Neural cell (in vitro differentiated cells): Measurements from ENCODE around the gene ARFGEF3.

Experiments used
- CTCF ChIP-seq: fragments of 450-650 bp; IDR thresholded peaks from 2 replicates; pipeline ENCODE4 v1.5.1; 2014; ENCODE audit warnings: antibody characterized with exemption, mild to moderate bottlenecking, moderate library complexity; ENCODE audit not compliant: poor library complexity, severe bottlenecking
- EZH2 ChIP-seq: fragments of 200-600, 300-800 bp; shearing (Covaris generic), sonication (generic); IDR thresholded peaks from 2 replicates; pipeline ENCODE4 v1.6.1; 2014; ENCODE audit warnings: antibody characterized with exemption, low read length, borderline replicate concordance, mild to moderate bottlenecking; ENCODE audit not compliant: insufficient read depth, poor library complexity, severe bottlenecking
- MXI1 ChIP-seq: fragments of 450-650 bp; conservative IDR thresholded peaks from 2 replicates; pipeline ENCODE4 v1.6.1; 2014; ENCODE audit warnings: antibody characterized with exemption, mild to moderate bottlenecking; ENCODE audit not compliant: poor library complexity, severe bottlenecking
- POLR2AphosphoS5 ChIP-seq: IDR thresholded peaks from 2 replicates; pipeline ENCODE4 v1.6.1; 2012
- RAD21 ChIP-seq: fragments of 450-650 bp; conservative IDR thresholded peaks from 2 replicates; pipeline ENCODE4 v1.6.1; 2014; ENCODE audit warnings: antibody characterized with exemption, mild to moderate bottlenecking, moderate library complexity
- SMC3 ChIP-seq: fragments of 450-650 bp; conservative IDR thresholded peaks from 2 replicates; pipeline ENCODE4 v1.6.1; 2014; ENCODE audit warnings: antibody characterized with exemption, mild to moderate bottlenecking, moderate library complexity; ENCODE audit not compliant: poor library complexity
- TAF1 ChIP-seq: IDR thresholded peaks from 2 replicates; pipeline ENCODE4 v1.6.1; 2012; ENCODE audit warnings: low read depth

GRCh38 chr6:138383776-138384175 lies 222.0 kb downstream of the ARFGEF3 start:
- no peak for TF ChIP-seq CTCF
- no peak for TF ChIP-seq RAD21
- TF ChIP-seq EZH2 = no peak
- TF ChIP-seq SMC3 = no peak
- no peak for TF ChIP-seq TAF1
- no peak for TF ChIP-seq MXI1
- TF ChIP-seq POLR2AphosphoS5 = no peak
